GM21737 (cell line): Measurements from ENCODE around the gene HYLS1.
A peak's percentile ranks its signal among the peaks of the same experiment; 100 is the strongest.
"Not testable (repeated sequence)": the region's sequence is repeated elsewhere in the genome, so short reads cannot be mapped to it uniquely, and the experiment has no call there.

Source experiments
- ATAC-seq: cut with Tn5 transposase; IDR thresholded peaks from one replicate; pipeline ENCODE4 v1.9.1; 2021; ENCODE audit warnings: mild to moderate bottlenecking, moderate library complexity; ENCODE audit not compliant: unreplicated experiment

HYLS1 gene, protein sequence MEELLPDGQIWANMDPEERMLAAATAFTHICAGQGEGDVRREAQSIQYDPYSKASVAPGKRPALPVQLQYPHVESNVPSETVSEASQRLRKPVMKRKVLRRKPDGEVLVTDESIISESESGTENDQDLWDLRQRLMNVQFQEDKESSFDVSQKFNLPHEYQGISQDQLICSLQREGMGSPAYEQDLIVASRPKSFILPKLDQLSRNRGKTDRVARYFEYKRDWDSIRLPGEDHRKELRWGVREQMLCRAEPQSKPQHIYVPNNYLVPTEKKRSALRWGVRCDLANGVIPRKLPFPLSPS

DNA sequence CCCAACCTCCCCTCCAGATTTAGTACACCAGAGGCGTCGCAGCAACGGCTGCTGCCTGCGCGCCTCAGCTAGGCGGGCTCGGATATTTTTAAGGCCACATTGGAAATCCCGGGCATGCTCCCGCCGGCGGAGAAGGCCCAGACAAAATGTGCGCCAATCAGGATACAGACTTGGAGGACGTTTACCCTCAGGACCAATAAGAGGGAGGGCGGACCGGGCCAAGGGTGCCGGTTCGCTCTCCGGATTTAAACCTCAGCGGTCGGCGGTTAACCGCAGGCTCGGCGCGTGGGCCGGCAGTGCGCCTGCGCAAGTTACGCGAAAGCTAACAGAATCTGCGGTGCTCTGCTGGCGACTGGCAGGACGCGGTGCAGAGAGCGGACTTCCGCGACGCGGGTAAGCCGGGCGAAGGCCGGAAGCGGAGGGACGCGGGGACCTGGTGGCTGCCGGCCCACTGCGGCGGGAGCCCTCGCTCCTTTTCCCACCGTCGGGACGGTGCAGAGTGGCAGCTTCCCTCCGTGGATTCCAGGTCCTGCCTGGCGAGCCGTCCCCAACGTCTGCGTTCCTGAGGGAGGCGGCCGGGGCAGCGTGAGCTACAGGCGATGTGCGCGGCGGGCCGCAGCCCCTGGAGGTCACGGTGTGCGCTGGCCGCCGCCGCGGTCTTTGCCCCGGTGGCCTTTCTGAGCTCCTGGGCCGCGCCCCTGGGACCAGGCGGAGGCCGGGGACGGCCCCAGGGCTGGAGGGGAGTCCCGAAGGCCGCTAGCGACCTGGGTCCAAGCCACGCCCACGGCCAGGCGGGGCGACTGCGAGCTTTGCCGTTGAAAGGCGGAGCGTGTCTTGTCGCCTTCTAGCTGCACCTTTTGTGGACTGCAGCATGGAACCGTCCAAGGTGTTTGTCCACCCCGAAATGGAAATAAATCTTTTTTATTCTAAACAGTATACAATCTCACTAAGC, at the start of gene HYLS1:
Gene HYLS1, plus strand, starts transcription at position 296 of the 952 bp plus-strand sequence. CDS start 11,701 bp downstream, outside the sequence.
- ATAC-seq = peak; percentile 88

DNA sequence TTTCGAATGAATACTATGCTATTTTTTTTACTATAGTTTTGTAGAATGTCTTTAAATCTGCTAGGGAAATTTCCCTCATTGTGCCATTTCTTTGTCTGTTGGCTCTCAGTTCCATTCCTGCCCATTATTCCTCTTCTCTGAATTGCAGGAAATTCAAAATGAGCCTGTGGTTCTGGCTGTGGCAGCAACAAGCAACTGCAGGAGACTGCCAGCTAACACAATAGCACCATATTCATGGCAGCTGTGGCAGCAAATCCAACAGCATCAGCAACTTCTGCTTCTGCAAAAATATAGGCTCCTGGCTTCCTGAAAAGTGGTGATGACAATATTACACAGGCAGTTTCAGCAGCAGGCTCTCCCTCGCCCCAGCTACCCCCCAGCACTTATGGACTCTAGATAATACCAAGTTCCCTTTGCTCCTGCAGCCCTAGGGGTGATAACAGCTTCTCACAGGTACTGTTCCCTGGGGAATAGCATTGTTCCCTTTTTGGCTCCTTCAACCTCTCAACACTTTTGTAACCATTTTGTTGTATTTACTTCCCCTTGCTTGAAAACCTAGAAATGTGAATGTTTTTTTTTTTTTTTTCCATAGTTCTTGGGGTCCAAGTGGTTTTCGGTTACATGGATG, 45.0 kb upstream of the HYLS1 start:
- no peak for ATAC-seq

DNA sequence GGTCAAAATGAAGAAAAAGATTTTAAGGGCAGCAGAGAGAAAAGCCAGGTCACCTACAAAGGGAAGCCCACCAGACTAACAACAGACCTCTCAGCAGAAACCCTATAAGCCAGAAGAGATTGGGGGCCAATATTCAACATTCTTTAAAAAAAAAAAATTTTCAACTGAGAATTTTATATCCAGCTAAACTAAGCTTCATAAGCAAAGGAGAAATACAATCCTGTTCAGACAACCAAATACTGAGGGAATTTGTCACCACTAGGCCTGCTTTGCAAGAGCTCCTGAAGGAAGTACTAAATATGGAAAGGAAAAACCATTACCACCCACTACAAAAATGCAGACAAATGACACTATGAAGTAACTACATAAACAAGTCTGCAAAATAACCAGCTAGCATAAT, 41.3 kb upstream of the HYLS1 start:
- no peak for ATAC-seq

DNA sequence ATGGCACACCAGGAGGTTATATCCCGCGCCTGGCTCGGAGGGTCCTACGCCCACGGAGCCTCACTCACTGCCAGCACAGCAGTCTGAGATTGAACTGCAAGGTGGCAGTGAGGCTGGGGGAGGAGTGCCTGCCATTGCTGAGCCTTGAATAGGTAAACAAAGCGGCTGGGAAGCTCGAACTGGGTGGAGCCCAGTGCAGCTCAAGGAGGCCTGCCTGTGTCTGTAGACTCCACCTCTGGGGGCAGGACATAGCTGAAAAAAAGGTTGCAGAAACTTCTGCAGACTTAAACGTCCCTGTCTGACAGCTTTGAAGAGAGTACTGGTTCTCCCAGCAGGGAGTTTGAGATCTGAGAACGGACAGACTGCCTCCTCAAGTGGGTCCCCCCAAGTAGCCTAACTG, 29.8 kb upstream of the HYLS1 start:
- ATAC-seq = not testable (repeated sequence)

DNA sequence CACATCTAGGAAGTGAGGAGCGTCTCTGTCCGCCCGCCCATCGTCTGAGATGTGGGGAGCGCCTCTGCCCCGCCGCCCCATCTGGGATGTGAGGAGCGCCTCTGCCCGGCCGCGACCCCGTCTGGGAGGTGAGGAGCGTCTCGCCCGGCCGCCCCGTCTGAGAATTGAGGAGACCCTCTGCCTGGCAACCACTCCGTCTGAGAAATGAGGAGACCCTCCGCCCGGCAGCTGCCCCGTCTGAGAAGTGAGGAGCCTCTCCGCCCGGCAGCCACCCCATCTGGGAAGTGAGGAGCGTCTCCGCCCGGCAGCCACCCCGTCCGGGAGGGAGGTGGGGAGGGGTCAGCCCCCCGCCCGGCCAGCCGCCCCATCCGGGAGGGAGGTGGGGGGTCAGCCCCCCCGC, 24.7 kb upstream of the HYLS1 start:
- ATAC-seq = not testable (repeated sequence)

DNA sequence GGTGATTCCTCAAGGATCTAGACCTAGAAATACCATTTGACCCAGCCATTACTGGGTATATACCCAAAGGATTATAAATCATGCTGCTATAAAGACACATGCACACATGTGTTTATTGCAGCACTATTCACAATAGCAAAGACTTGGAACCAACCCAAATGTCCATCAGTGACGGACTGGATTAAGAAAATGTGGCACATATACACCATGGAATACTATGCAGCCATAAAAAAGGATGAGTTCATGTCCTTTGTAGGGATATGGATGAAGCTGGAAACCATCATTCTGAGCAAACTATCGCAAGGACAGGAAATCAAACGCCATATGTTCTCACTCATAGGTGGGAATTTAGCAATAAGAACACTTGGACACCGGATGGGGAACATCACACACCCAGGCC, 22.1 kb upstream of the HYLS1 start:
- not testable (repeated sequence) for ATAC-seq

DNA sequence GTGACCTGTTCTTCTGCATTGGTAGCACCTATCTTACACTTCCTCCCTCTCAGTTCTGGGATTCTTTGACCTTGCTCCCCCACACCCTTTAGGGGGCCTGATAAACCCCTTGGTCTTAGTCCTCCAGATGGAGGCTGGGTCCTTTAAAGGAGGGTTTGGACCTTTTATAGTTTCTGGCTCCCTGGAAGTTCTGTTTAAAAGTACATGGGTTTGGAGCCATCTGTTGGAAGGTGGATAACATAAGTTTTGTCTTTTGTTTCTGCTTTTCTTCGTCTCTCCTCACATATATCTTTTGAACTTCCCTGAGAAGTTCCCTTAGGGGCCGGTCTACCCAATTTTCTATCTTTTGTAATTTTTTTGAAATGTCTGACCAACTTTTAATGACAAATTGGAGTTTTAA, 17.9 kb upstream of the HYLS1 start:
- no peak for ATAC-seq

DNA sequence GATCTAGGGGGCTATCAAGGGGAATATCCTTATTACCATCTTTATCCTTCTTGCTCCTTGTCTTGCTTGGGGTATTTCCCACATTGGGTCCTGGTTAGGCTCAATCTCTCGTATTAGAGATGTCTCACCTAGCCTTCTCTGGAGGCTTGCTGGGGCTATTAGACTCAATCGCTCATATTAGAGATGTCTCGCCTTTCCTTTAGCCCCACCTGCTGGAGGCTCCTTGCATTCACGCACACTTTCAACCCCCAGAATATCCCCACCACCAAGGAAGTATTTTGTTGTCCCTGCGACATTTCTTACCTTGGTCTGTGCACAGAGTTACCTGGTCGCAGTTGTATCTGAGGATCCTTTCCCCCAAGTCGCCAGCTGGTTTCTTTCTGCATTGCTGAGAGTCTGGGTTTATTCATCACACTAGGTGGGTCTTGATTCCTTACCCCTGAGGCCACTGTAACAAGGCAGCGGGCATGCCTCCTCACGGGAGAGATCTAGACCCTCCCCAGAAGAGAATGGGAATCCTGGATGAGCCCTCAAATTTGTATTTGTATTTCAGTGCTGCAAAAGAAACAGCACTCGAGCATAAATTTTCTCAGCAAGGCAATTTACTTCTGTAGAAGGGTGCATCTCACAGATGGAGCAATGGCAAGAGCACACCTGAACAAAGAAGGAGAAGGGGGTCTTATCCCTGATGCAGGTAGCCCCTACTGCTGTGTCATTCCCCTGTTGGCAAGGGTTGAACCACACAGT, 15.9 kb upstream of the HYLS1 start:
- ATAC-seq = no peak

DNA sequence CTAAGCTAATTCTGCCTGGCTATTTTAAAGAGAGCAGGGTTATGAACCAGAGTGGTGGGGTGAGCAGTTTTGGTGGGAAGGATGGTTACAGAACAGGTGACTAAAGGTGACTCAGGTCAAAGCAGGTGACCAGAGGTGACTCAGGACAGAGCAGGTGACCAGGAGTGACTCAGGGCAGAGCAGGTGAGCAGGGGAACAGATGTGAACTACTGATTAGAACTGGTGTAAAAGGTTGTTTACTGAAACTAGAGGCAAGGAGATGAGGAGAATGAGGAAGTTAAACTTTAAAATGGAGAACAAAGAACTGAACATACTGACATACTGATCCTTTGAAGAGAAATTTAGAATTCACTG, 15.4 kb upstream of the HYLS1 start:
- no peak for ATAC-seq

DNA sequence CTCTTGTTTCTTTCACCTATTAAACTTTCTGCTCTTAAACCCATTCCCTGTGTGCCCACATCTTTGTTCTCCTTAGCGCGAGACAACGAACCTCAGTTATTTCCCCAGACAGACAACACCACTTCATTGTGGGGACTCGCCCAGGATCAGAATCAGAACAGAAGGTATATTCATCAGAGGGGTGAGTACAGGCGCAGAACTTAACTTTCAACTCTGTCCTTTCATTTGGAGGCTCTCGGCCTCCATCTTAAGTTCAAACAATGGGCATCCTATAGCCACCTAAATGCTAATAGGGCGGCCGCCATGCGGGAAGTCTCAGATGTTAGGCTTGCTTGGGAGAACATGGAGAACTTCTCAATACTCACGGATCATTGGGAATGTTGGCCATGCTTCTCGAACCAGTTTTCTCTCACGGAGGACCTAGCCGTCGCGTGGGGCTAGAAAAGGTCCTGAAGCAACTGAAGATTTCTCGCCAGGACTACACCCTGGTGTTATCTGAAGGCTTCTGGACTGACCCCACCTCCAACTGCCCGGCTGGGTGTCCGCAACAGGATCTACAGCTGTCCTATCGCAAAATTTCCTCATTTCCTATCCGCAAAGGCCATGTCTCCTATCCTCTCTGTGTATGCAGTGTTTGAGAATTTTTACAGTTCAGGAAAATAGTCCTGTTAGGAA, 13.4 kb upstream of the HYLS1 start:
- ATAC-seq = peak; percentile 19

DNA sequence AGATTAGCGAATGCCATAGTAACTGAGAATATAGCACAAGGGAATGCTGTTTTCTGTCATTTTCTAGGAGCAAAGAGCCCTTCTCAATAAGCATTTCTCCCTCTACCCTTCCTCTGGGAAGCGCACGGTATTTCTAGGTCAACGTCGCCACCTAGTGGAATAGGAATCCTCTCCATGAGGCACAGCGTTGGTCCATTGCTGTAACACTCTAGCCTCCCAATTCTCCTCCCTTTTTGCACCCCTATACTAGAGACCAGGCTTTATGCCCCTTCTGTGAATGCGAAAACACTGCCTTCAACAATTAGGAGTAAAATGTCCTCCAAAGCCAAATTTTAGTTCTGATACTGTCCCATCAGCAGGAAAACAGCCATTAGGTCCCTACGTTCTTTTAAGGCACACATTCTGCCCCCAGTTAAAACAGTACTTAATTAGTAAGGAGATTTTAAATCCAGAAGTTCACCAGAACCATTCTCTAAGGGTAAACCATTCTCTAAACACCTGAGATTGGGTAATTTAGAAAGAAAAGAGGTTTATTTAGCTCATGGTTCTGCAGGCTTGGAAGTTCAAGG, 12.8 kb upstream of the HYLS1 start:
- peak; percentile 79 for ATAC-seq

DNA sequence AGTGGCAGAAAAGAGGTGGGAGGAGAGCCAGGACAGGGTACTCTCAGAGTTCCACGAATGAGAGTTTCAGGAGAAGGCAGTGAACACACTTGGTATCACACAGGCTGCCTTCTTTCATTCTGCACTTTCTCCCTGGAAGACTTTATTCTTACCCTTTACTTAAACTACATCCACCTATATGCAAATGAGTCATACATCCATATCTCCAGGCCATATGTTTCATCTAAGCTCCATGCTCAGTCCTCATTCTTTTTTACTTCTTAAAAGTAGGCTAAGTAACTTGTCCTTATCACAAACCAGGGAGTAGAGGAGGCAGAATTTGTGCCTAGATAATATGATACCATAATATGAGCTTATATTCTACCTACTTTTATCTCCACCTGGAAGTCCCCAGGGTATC, 6.2 kb upstream of the HYLS1 start:
- no peak for ATAC-seq

DNA sequence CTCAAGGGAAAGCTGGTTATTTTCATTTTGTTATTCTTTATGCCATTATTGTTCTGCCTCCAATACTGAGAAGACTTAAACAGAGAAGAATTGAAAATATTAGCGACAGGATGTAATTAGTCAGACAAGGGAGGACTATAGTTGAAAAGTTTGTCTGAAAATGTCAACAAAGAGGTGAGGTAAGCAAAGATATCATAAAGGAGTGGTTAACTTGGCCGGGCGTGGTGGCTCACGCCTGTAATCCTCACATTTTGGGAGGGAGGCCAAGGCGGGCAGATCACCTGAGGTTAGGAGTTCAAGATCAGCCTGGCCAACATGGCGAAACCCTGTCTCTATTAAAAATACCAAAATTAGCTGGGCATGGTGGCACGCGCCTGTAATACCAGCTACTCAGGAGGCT, 4.1 kb upstream of the HYLS1 start:
- ATAC-seq = no peak

DNA sequence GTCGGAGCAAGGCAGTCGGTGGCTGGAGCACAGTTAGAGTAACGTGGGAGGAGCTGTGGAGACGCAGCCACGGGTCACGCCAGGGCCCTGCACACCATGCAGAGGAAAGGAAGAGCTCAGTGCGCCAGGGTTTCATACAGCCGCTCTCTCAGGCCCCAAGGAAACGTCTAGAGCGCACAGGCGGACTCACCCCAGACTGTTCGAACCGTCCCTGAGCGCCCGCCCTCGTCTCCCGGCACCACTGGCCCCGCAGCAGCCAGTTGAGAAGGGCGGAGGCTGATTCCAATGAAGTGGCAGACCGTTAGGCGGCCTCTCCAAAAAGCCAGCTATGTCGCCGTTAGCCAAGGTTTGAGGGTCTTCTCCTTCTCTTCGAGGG, 483 bp upstream of the HYLS1 start:
- ATAC-seq = peak; percentile 23

DNA sequence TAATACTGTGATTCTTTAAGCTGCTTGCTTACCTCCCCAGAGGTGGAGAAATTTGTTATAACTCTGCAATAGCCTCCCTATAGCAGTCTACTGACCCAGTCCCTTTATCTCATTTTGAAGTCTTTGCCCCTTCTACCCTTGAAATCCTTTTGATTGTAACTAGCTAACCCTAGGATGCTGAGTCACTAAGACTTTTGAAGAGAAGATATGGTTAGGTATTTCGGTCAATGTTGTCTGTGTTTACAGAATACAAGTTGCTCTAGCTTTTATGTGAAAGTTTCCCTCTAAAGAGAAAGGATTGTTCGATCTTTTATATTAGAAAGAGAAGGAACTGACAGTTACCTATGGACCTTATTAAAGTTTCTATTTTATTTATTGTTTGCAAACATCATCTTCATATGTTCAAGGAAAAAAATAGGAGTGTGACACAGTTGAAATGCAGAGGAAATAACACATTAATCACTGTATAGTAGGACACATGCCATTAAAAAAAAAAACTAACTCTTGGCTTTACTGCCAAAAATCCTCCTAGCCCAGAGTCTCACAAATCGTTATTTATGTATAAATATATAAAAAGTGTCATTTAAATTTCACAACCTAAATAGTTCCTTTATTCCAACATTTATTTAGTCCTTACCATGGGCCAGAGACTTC, 3.1 kb downstream of the HYLS1 start:
- ATAC-seq = no peak

DNA sequence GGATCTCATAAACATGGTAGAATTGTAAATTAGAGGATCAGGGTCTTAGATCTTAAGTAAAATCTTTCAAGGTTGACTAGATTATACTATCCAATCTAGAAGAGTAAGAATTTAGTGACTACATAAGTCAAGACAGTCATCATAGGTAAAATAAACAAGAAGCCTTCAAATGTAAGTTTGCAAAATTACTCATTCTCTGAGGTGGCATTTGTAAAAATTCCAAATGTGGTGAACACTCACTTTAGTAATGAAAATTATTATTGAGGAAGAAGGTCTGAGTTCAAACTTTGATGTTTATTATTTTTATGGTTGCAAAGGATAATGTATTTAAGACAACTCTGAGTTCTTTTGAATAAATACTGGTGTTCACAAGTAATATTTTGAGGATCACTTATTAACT, 4.6 kb downstream of the HYLS1 start:
- ATAC-seq = no peak

DNA sequence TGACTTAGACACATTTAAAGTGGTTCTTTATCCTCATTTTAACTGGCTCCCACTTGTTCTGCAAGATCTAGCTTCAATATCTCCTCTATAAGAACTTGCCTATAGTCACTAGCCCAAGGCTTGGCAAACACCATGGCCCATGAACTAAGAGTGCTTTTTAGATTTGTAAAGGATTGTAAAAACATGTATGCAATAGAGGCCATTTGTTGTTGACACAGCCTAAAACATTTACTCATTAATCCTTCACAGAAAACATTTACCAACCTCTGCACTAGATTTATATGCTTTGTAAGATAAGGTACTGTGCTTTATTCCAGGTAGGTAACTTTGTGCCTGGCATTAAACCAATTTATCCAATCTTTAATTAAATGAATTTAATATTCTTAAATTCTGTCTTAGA, 5.5 kb downstream of the HYLS1 start:
- ATAC-seq = no peak

DNA sequence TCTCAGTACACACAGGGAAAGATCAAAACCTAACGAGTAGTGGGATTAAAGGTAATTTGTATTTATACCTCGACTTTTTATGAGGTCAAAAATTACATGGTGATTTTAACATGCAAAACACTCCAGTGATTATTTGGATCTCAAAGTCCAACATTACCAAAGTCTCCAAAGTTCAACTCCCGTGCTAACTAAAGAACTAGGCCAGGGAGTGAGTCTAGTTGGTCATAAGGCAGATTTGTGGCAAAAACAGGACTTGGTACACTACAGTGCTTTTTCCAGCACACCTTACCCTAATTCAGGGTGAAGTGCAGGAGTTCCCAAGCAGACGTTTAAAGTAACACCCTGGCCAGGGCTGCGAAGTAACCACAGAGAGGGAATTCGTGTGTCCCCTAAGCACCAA, 14.4 kb downstream of the HYLS1 start:
- no peak for ATAC-seq

DNA sequence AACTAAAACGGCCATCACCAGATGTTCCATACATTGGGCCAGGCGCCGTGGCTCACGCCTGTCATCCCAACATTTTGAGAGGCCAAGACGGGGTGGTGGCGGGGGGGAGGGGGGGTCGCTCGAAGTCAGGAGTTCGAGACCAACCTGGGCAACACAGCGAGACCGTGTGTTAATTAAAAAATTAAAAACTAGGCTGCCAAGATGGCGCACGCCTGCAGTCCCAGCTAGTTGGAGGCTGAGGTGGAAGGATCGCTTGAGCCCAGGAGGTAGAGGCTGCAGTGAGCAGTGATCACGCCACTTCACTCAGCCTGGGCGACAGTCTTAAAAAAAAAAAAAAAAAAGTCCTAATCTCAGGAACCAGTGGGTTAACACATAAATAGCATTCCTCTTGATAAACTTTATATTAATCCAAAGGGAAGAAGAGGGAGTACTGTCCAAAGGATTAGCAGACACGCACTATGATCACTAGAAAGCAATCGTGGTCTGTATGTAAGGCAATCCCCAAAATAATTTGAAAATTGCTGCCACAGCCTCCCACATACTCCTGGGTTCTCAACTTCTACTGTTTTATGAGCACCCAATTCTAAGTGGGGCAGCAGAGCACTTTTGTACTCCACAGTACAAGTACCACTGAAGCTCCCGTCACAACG, 14.9 kb downstream of the HYLS1 start:
- no peak for ATAC-seq
